Mesenchymal stem cell (in vitro differentiated cells and primary cell): ENCODE data around the gene SEMA4A.
A peak's percentile ranks its signal among the peaks of the same experiment; 100 is the strongest.

Experiments
- DNase-seq: peaks from one replicate; pipeline ENCODE4 v3.0.0-alpha.2; 2013
- H2AFZ ChIP-seq: one replicate; pipeline ENCODE4 v1.6.1; 2013; ENCODE audit warnings: low read depth, mild to moderate bottlenecking, control low read depth, inconsistent platforms, low read length, moderate library complexity
- H2AK5ac ChIP-seq: 2 replicates; pipeline ENCODE4 v1.6.1; 2013; ENCODE audit warnings: low read length, moderate library complexity, mild to moderate bottlenecking, inconsistent platforms; ENCODE audit not compliant: severe bottlenecking
- H2BK120ac ChIP-seq: one replicate; pipeline ENCODE4 v1.6.1; 2013; ENCODE audit warnings: low read depth, mild to moderate bottlenecking, inconsistent platforms, low read length, moderate library complexity
- H2BK12ac ChIP-seq, 2 experiments: one replicate each; pipeline ENCODE4 v1.6.1; 2013; ENCODE audit warnings: inconsistent platforms in 2 of 2, low read length in 2 of 2, mild to moderate bottlenecking in 2 of 2, moderate library complexity in 2 of 2, control low read depth in 1 of 2
- H2BK15ac ChIP-seq: one replicate; pipeline ENCODE4 v1.6.1; 2013; ENCODE audit warnings: mild to moderate bottlenecking, low read depth, inconsistent platforms; ENCODE audit not compliant: poor library complexity, severe bottlenecking
- H2BK5ac ChIP-seq: 2 replicates; pipeline ENCODE4 v1.6.1; 2013; ENCODE audit warnings: low read depth, mild to moderate bottlenecking, low read length, control low read depth, inconsistent platforms; ENCODE audit not compliant: poor library complexity, severe bottlenecking
- H3K14ac ChIP-seq, 2 experiments: one replicate each; pipeline ENCODE4 v1.6.1; 2013; ENCODE audit warnings: inconsistent platforms in 2 of 2, low read length in 2 of 2, control low read depth in 1 of 2, mild to moderate bottlenecking in 1 of 2, moderate library complexity in 1 of 2
- H3K18ac ChIP-seq, 2 experiments: one replicate each; pipeline ENCODE4 v1.6.1; 2013; ENCODE audit warnings: inconsistent platforms in 2 of 2, low read length in 2 of 2, control low read depth in 1 of 2, low read depth in 1 of 2, mild to moderate bottlenecking in 1 of 2
- H3K23ac ChIP-seq, 2 experiments: one replicate each; pipeline ENCODE4 v1.6.1; 2013; ENCODE audit warnings: inconsistent platforms in 2 of 2, low read length in 2 of 2, mild to moderate bottlenecking in 2 of 2, moderate library complexity in 2 of 2, control low read depth in 1 of 2
- H3K27ac ChIP-seq: 2 replicates; pipeline ENCODE4 v1.5.1; 2013; ENCODE audit warnings: mild to moderate bottlenecking, moderate library complexity, low read length, control low read depth, inconsistent platforms; ENCODE audit not compliant: poor library complexity, severe bottlenecking
- H3K27me3 ChIP-seq, 2 experiments: 2 replicates each; pipeline versions ENCODE4 v1.6.1 to v1.7.0; 2013; ENCODE audit warnings: low read length in 2 of 2, mild to moderate bottlenecking in 2 of 2, moderate library complexity in 2 of 2, control low read depth in 1 of 2, inconsistent platforms in 1 of 2; ENCODE audit not compliant: control insufficient read depth in 1 of 2, insufficient read depth in 1 of 2
- H3K36me3 ChIP-seq, 2 experiments: 2 replicates each; pipeline versions ENCODE4 v1.6.1 to v1.7.0; 2013; ENCODE audit warnings: low read length in 2 of 2, control low read depth in 1 of 2, inconsistent platforms in 1 of 2, low read depth in 1 of 2, mild to moderate bottlenecking in 1 of 2; ENCODE audit not compliant: insufficient read depth in 2 of 2, control insufficient read depth in 1 of 2
- H3K4ac ChIP-seq, 2 experiments: one replicate each; pipeline ENCODE4 v1.6.1; 2013; ENCODE audit warnings: inconsistent platforms in 2 of 2, low read length in 2 of 2, mild to moderate bottlenecking in 2 of 2, moderate library complexity in 2 of 2, control low read depth in 1 of 2, low read depth in 1 of 2
- H3K4me1 ChIP-seq: 2 replicates; pipeline ENCODE4 v1.6.1; 2013; ENCODE audit warnings: low read depth, low read length, control low read depth; ENCODE audit not compliant: control insufficient read depth, insufficient read depth
- H3K4me2 ChIP-seq: 2 replicates; pipeline ENCODE4 v1.6.1; 2013; ENCODE audit warnings: low read length, mild to moderate bottlenecking, inconsistent platforms; ENCODE audit not compliant: poor library complexity, severe bottlenecking
- H3K4me3 ChIP-seq, 2 experiments: 2 replicates each; pipeline versions ENCODE4 v1.5.1 to v1.7.0; 2013; ENCODE audit warnings: low read length in 2 of 2, mild to moderate bottlenecking in 2 of 2, control low read depth in 1 of 2, low read depth in 1 of 2; ENCODE audit not compliant: insufficient read depth in 1 of 2
- H3K79me1 ChIP-seq: replicated peaks from 2 replicates; pipeline ENCODE4 v1.6.1; 2013; ENCODE audit warnings: mild to moderate bottlenecking, control low read depth, low read length, inconsistent platforms; ENCODE audit not compliant: poor library complexity, severe bottlenecking
- H3K9ac ChIP-seq: 2 replicates; pipeline ENCODE4 v1.7.0; 2013; ENCODE audit warnings: mild to moderate bottlenecking, low read length, moderate library complexity
- H3K9me3 ChIP-seq: 2 replicates; pipeline ENCODE4 v1.7.0; 2013; ENCODE audit warnings: mild to moderate bottlenecking, low read length; ENCODE audit not compliant: control insufficient read depth
- H4K8ac ChIP-seq: one replicate; pipeline ENCODE4 v1.6.1; 2013; ENCODE audit warnings: inconsistent platforms, mild to moderate bottlenecking, low read length, moderate library complexity
- H4K91ac ChIP-seq: one replicate; pipeline ENCODE4 v1.6.1; 2013; ENCODE audit warnings: mild to moderate bottlenecking, low read length, inconsistent platforms
- WGBS: methylation state at CpG from one replicate; pipeline ENCODE4 v1.1.7; 2013; ENCODE audit warnings: mixed read lengths; 5-methylcytosine and 5-hydroxymethylcytosine counted together

The SEMA4A gene

GRCh38 chr1:156200044-156200443 is 46.7 kb downstream of the SEMA4A start:
- no peak overlapping the region for H3K18ac ChIP-seq
- no peak overlapping the region for H3K4me2 ChIP-seq
- H3K14ac ChIP-seq, result no peak overlapping the region
- no peak overlapping the region for H2BK120ac ChIP-seq
- DNase-seq, result no peak
- no peak overlapping the region for H4K8ac ChIP-seq
- no peak overlapping the region for H4K91ac ChIP-seq
- peaks cover 42% of the 10 kb centered on the region for H3K79me1 ChIP-seq
- no peak overlapping the region for H3K27ac ChIP-seq
- no peak overlapping the region for H2BK15ac ChIP-seq
- H3K9me3 ChIP-seq, result no peaks in the 10 kb centered on the region
- H3K27me3 ChIP-seq, result no peaks in the 10 kb centered on the region
- H2BK12ac ChIP-seq, result no peak overlapping the region
- over 99% methylated on average over 7 of the region's 8 CpGs for WGBS
- H2AFZ ChIP-seq, result no peak overlapping the region
- H3K9ac ChIP-seq, result no peak overlapping the region
- H3K36me3 ChIP-seq, result peaks cover 21 to 56% of the 10 kb centered on the region in 2 experiments
- H3K23ac ChIP-seq, result no peak overlapping the region
- no peak overlapping the region for H2BK5ac ChIP-seq
- H3K4me3 ChIP-seq, result no peak overlapping the region
- peaks cover 6% of the 10 kb centered on the region for H3K4me1 ChIP-seq
- no peak overlapping the region for H2AK5ac ChIP-seq
- H3K4ac ChIP-seq, result no peak overlapping the region

- Histone ChIP-seq H2BK15ac (no peak overlapping the region), H3K4me2 (no peak overlapping the region), H2BK12ac (no peak overlapping the region), H4K91ac (no peak overlapping the region), H3K9me3 (no peaks in the 10 kb centered on the region), H3K18ac (no peak overlapping the region), H3K79me1 (peaks cover 34% of the 10 kb centered on the region), H2AK5ac (no peak overlapping the region), H3K4me1 (peaks cover 6% of the 10 kb centered on the region), H3K4ac (no peak overlapping the region), H3K4me3 (no peak overlapping the region), H2AFZ (no peak overlapping the region), H3K14ac (no peak overlapping the region), H3K23ac (no peak overlapping the region), H2BK5ac (no peak overlapping the region), H3K27me3 (no peaks in the 10 kb centered on the region), H3K36me3 (peaks cover 30 to 55% of the 10 kb centered on the region in 2 experiments), H3K9ac (peak overlapping the region; percentile 24), H2BK120ac (no peak overlapping the region), H4K8ac (no peak overlapping the region), H3K27ac (no peak overlapping the region)
- peak; percentile 28 for DNase-seq
Observed at GRCh38 chr1:156203331-156203730, 49.9 kb downstream of the SEMA4A start.

- H3K4ac ChIP-seq, result no peak overlapping the region
- no peak overlapping the region for H3K23ac ChIP-seq
- no peak overlapping the region for H3K4me2 ChIP-seq
- H3K36me3 ChIP-seq, result peaks cover 26 to 59% of the 10 kb centered on the region in 2 experiments
- peaks cover 24% of the 10 kb centered on the region for H3K79me1 ChIP-seq
- H2AK5ac ChIP-seq, result no peak overlapping the region
- no peaks in the 10 kb centered on the region for H3K9me3 ChIP-seq
- H2BK5ac ChIP-seq, result no peak overlapping the region
- WGBS, result 94% methylated on average over 3 of the region's 3 CpGs
- no peak overlapping the region for H2AFZ ChIP-seq
- H3K18ac ChIP-seq, result no peak overlapping the region
- H3K27me3 ChIP-seq, result no peaks in the 10 kb centered on the region
- H2BK15ac ChIP-seq, result no peak overlapping the region
- H4K91ac ChIP-seq, result no peak overlapping the region
- no peak overlapping the region for H2BK120ac ChIP-seq
- H3K4me3 ChIP-seq, result no peak overlapping the region
- no peak overlapping the region for H3K27ac ChIP-seq
- no peak for DNase-seq
- H4K8ac ChIP-seq, result no peak overlapping the region
- no peak overlapping the region for H2BK12ac ChIP-seq
- H3K4me1 ChIP-seq, result peaks cover 2% of the 10 kb centered on the region
- no peak overlapping the region for H3K14ac ChIP-seq
- H3K9ac ChIP-seq, result no peak overlapping the region
Observed at GRCh38 chr1:156204686-156205085, 51.3 kb downstream of the SEMA4A start.

GRCh38 chr1:156211243-156211642 is 57.9 kb downstream of the SEMA4A start:
- no peak overlapping the region for H4K91ac ChIP-seq
- H3K18ac ChIP-seq, result no peak overlapping the region
- H3K4ac ChIP-seq, result no peak overlapping the region
- H3K9ac ChIP-seq, result no peak overlapping the region
- no peak overlapping the region for H3K4me2 ChIP-seq
- 94% methylated on average over 3 of the region's 3 CpGs for WGBS
- no peak for DNase-seq
- no peak overlapping the region for H2AK5ac ChIP-seq
- no peaks in the 10 kb centered on the region for H3K9me3 ChIP-seq
- peaks cover 31 to 58% of the 10 kb centered on the region in 2 experiments for H3K36me3 ChIP-seq
- H3K4me1 ChIP-seq, result peaks cover 8% of the 10 kb centered on the region
- H3K79me1 ChIP-seq, result peaks cover 12% of the 10 kb centered on the region
- no peak overlapping the region for H3K14ac ChIP-seq
- H2BK120ac ChIP-seq, result no peak overlapping the region
- no peaks in the 10 kb centered on the region for H3K27me3 ChIP-seq
- H3K4me3 ChIP-seq, result no peak overlapping the region
- no peak overlapping the region for H2BK5ac ChIP-seq
- no peak overlapping the region for H4K8ac ChIP-seq
- no peak overlapping the region for H2BK12ac ChIP-seq
- no peak overlapping the region for H2AFZ ChIP-seq
- no peak overlapping the region for H2BK15ac ChIP-seq
- no peak overlapping the region for H3K23ac ChIP-seq
- H3K27ac ChIP-seq, result no peak overlapping the region
